Tongue (tissue), 2 donors: ENCODE measurements around the gene PLEKHM2. TPM values are rescaled to one million over a fixed set of nuclear protein-coding genes. Genes with fewer than 3 reads are reported as not detected.
A peak's percentile ranks its signal among the peaks of the same experiment; 100 is the strongest.
"Not testable (repeated sequence)": the region's sequence is repeated elsewhere in the genome, so short reads cannot be mapped to it uniquely, and the experiment has no call there.

Source experiments
- DNase-seq: peaks from one replicate; pipeline ENCODE4 v3.0.0-alpha.2; 2015
- total RNA-seq: library from RNA; depleted of rRNA; stranded (reverse); fragments of >200 nt; gene quantifications from one replicate; pipeline ENCODE4 v1.2.3, GENCODE V29; 2014

The PLEKHM2 gene, protein sequence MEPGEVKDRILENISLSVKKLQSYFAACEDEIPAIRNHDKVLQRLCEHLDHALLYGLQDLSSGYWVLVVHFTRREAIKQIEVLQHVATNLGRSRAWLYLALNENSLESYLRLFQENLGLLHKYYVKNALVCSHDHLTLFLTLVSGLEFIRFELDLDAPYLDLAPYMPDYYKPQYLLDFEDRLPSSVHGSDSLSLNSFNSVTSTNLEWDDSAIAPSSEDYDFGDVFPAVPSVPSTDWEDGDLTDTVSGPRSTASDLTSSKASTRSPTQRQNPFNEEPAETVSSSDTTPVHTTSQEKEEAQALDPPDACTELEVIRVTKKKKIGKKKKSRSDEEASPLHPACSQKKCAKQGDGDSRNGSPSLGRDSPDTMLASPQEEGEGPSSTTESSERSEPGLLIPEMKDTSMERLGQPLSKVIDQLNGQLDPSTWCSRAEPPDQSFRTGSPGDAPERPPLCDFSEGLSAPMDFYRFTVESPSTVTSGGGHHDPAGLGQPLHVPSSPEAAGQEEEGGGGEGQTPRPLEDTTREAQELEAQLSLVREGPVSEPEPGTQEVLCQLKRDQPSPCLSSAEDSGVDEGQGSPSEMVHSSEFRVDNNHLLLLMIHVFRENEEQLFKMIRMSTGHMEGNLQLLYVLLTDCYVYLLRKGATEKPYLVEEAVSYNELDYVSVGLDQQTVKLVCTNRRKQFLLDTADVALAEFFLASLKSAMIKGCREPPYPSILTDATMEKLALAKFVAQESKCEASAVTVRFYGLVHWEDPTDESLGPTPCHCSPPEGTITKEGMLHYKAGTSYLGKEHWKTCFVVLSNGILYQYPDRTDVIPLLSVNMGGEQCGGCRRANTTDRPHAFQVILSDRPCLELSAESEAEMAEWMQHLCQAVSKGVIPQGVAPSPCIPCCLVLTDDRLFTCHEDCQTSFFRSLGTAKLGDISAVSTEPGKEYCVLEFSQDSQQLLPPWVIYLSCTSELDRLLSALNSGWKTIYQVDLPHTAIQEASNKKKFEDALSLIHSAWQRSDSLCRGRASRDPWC
- total RNA-seq, result 55.1 TPM

DNA sequence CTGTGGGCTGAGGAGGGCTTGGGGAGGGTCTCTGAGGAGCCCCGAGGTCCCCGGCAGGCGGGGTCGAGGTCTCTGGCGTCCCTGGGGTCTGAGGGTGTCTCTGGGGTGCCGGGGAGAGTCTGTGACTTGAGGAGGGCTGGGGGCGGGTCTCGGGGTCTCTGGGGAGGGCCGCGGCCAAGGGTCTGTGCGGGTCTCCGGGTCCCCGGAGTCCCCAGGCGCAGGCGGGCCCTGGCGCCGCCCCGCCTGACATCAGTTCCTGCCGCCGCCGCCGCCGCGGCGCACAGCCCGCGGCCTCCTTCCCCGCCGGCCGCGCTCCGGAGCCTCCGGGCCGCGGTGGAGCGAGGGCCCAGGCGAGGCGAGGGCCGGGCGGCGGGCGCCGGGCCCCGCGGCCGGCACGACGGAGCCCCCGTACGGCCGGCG lies at the start of gene PLEKHM2:
Gene PLEKHM2, plus strand, starts transcription at position 279 of the 420 bp plus-strand sequence. CDS start 239 bp downstream, outside the sequence.
- DNase-seq, result peak; percentile 69

DNA sequence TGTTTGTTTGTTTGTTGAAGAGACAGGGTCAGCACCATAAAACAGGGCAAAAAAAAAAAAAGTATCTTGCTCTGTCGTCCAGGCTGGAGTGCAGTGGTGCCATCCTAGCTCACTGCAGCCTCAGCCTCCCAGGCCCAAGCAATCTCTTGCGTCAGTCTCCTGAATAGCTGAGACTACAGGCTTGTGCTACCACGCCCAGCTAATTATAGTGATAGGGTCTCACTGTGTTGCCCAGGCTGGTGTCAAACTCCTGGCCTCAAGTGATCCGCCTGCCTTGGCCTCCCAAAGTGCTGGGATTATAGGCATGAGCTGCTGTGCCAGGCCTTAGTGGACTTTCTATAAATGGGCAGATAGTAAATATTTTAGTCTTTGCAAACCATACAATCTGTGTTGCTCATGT lies 47.7 kb upstream of the PLEKHM2 start:
- no peak for DNase-seq

DNA sequence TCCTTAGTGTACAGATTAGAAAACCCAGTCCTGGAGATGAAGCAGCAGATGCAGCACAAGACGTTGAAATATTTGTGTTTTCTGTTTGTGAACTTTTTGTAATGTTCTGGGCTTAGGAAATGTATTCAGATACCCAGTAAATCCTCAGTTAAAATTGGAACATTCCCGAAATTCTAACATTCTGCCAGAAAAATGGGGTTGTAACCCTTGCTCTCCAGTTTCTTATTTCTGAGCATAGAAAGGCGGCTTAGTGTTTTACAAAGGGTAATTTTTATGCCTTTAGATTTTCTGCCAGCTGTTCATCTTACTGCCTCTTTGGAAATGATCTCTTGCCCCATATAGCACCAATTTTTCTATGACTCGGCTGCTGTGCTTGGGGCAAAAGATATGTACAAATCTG lies 46.3 kb upstream of the PLEKHM2 start:
- DNase-seq, result peak; percentile 14

DNA sequence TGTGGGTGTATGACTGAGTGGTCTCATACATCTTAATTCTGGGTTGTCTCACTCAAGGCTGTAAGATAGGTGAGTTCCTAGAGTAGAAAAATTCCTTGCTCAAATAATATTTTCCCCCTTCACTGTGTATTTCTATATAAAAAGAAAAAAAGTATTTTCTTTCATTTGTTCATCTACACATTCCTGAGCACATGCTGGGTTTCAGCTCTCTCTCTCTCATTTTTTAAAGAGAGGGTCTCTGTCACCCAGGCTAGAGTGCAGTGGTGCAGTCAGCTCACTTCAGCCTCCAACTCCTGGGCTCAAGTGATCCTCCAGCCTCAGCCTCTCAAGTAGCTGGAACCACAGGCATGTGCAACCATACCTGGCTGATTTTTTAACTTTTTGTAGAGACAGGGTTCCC lies 44.9 kb upstream of the PLEKHM2 start:
- no peak for DNase-seq

DNA sequence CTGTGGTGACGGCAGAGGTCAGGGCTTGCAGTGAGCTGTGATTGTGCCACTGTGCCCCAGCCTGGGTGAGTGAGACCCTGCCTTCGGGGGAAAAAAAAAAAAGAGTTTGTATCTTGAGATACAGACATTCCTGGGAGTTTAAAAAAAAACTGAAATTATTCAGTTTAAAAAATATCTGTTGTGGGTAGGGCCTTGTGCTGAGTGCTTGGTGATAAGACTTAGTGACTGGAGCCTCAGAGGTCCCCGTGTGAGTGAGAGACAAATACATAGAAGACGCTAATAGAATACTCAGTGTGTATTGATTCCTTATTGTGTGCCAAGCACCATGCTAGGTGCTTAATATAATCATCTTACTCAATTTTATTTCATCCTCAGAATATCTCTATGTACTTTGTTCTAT lies 44.2 kb upstream of the PLEKHM2 start:
- DNase-seq, result no peak

DNA sequence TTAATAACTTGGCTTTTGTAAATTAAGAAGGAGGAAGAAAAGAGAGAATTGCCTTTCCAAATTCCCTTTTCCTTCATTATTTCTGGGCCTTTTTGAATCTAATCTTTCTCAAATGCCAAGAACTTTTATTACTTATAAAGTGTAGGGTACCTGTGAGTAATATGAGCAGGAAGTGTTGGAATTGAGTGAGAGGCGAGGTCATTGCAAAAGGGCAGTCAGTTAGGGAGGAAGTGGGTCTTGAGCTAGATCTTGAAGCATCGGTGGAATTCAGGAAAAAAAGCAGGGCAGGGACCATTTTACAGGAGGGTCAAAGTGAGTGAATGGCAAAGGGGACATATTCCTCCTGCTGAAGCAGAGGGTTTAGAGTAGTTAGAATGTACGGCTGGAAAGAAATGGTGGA lies 43.5 kb upstream of the PLEKHM2 start:
- DNase-seq, result no peak

DNA sequence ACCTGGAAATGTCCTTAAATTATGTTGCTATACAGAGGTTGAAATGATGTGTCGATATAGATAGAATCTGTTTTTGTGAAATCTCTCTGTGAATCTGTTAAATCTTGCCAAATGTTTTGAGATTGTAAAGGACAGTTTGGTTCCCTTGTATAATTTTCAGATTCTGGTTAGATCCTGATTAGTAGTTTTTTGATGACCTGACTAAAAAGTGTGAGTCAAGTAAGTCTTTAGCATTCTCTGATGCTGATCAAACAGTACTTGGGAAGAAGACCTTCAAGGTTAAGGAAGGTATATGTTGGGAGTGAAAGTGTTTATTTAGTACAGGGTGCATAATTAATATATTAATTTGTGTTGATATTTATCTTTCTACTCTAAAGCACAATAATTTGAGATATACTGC lies 34.2 kb upstream of the PLEKHM2 start:
- DNase-seq, result no peak

DNA sequence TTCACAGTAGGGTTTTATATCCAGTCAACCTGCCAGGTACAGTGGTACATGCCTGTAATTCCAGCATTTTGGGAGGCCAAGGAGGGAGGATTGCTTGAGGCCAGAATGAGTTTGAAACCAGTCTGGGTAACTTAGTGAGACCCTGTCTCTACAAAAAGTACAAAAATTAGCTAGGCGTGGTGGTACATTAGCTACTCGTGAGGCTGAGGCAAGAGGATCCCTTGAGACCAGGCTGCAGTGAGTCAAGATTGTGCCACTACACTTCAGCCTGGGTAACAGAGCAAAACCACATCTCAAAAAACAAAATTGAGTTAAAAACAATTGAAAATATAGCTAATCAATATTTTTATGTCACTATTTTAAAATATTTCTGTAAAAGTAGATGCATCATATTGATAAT lies 33.7 kb upstream of the PLEKHM2 start:
- DNase-seq, result no peak

DNA sequence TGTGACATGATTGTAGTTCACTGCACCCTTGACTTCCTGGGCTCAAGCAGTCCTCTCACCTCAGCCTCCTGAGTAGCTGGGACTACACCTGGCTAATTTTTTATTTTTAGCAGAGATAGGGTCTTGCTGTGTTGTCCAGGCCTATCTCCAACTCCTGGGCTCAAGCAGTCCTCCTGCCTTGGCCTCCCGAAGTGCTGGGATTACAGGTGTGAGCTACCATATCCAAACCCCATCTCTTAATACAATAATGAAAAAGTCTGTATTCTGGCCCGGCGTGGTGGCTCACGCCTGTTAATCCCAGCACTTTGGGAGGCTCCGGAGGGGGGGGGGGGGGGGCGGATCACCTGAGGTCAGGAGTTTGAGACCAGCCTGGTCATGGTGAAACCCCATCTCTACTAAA lies 32.0 kb upstream of the PLEKHM2 start:
- not testable (repeated sequence) for DNase-seq

DNA sequence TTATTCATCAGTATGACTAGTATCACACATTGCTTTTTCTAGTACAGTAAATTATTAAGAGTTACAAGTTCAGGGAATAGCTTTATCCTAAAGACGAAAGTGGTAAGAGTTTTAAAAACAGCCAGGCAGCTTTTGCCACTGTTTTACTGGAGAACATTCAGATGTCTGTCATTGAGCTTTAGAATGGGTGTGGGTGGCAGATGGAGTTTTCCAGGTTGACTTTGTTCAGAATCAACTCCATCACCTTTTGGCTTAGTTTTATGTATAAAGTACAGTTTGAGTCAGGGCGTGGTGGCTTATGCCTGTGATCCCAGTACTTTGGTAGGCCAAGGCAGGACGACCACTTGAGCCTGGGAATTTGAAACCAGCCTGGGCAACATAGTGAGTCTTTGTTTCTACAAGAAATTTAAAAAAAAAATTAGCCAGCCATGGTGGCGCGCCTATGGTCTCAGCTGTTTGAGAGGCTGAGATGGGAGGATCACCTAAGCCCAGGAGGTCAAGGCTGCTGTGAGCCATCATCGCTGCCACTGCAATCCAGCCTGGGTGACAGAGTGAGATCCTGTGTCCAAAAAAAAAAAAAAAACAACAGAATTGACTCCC lies 29.9 kb upstream of the PLEKHM2 start:
- DNase-seq, result peak; percentile 5

DNA sequence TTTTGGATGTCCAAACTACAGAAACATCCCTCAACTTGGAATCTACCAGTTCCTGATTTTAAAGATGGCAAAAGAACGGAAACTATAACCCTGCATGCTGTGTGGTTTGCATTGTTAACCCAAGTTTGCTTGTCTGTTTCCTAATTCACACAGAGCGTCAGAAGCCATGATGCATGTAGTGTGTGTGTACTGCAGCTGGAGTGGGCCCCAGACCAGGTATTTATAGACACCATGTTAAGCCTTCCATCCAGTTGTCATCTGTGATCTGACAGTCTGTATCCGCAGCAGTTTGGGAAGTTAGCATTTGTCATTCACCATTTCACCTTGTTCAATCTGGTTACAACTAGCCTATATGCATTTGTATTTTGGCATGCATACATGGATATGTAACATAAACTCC lies 27.7 kb upstream of the PLEKHM2 start:
- DNase-seq, result peak; percentile 42

DNA sequence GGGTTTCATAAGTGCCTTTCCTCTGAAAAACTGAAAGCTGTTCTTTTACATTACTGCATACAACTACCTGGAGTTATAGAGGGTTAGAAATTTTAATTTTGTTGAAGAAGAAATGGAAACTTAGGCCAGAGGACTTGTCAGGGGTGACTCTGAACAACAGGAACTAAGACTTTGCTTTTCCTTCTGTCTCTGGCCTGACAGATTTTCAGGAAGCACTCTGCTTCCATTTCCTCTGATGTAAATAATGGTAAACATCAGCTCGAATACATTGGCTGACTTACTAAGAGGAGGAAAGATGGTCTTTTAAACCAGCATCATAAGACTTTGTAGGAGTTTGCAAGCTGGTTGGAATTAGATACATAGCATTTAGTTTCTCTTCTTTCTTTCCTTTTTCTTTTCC lies 27.1 kb upstream of the PLEKHM2 start:
- no peak for DNase-seq

DNA sequence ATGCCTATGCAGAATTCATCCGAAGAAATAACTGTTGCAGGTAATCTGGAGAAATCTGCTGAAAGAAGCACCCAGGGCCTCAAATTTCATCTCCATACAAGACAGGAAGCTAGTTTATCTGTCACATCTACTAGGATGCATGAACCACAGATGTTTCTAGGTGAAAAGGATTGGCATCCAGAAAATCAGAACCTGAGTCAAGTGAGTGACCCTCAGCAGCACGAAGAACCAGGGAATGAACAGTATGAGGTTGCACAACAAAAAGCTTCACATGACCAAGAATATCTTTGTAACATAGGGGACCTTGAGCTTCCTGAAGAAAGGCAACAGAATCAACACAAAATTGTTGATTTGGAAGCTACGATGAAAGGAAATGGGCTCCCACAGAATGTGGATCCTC lies 24.0 kb upstream of the PLEKHM2 start:
- DNase-seq, result no peak

DNA sequence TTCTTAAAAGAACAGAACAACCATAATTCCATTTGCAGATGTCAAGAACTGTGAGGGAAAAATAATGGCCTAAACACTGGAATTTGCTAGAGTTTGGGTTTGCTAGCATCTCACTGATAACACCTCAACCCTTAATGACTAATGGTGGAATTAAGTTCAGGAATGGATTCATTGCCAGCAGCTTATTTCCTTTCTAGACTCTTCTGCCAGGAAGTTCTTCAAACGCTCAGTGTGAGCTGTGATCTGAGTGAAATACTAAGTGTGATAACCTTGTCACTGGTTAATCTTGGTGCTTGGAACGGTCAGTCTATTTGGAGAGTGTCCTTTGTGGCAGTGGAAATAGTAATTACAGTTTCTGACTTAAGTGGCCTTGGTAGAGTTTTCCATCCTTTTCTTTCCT lies 21.6 kb upstream of the PLEKHM2 start:
- DNase-seq, result no peak

DNA sequence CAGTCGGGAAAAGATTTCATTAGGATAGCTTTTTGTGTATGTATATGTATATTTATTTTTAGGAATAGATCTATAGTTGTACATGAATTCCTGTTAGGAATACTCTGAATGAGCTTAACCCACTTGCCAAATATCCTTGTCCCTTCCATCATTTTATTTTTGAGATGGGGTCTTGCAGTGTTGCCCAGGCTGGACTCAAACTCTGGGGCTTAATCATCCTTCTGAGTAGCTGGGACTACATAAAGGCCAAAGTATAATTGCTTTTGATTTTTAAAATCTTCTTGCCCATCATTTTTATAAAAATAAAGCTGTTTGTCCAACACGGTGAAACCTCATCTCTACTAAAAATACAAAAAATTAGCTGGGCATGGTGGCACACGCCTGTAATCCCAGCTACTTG lies 20.2 kb upstream of the PLEKHM2 start:
- no peak for DNase-seq

DNA sequence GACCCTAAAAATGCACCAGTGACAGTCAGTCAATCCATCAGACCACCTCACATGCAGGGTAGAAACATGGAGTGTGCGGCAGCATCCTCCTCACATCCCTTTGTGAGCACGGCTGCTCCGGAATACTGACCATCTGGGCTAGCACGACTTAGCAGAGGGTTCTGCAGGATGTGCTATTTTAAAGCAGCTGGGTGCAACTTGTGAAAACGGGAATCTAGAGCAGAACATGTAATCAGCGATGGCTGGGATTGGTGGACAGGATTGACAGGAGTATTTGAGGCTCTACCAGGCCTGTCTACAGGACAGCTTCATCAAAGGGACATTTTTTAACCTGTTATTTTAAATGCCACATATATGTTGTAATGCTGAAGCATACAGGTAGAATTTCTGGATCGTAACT lies 16.8 kb upstream of the PLEKHM2 start:
- DNase-seq, result no peak

DNA sequence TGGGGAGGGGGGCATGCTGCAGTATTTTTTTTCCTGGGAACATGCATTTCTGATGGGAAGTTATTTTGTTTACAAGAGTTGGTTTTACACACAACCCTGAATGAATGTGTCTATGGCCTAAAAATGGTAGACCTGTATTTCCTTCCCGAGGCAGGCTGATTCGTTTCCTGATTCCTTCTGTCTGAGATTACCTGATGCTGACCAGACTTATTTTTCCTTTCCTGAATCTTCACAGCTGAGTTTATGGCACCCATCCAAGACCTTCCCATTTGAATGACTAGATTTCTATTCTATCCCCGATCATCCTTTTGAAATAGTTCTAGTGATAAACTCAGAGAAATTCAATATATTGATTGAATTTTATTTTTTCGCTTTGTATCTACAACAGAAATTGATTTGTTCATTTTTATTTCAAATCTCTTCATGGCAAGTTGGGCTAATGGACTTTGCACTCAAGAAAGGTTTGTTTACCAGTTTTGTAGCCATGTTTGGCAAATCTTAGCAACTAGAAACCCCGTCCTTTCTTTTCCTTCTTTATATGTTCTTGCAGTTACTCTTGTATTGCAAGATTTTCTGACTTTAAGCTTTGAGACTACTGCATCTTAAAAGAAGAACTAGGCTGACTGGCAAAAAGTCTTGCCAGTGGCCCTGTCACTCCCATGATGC lies 15.9 kb upstream of the PLEKHM2 start:
- no peak for DNase-seq

DNA sequence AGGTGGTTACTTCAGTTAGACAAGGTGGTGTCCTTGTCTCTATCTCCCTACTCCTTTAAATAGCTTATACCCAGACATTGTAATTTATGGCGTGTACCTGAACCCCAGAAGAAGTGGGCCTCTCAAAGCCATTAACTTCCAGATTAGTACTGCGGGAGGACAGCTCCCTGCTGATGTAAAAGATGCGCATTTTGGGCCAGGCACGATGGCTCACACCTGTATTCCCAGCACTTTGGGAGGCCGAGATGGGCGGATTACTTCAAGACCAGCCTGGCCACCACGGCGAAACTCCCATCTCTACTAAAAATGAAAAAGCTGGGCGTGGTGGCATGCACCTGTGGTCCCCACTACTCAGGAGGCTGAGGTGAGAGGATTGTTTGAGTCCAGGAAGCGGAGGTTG lies 15.0 kb upstream of the PLEKHM2 start:
- no peak for DNase-seq

DNA sequence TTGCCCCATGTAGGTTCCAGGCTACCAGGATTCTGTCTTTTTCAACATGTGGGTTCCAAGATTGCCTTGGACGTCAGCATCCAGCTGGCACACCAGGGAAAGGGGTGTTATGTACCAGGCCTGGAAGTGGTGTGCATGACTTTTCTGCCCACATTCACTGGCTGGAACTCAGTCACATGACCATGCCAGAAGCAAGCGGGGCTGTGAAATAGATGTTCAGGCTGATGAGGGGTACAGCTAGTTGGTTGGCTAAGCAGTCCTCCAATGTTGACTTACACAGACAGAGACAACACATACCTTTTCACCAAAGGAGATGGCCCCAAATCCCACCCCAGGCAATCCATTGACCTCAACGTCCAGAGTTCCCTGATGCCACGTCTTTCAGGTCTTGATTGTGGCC lies 14.3 kb upstream of the PLEKHM2 start:
- DNase-seq, result no peak

DNA sequence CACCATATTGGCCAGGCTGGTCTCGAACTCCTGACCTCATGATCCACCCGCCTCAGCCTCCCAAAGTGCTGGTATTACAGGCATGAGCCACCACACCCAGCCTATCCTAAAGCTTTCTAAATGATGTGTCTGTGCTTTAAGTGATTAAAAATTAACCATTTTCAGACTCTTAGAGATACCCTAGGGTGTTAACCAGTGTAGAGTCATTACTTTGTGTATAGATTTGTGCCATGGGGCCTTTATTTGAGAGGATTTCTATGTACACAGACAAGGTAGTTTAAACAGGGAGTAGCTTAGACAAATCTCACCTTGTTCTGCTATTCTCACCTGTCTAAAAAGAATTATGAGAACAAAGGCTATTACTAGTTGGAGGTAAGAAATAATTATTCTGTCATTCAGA lies 12.7 kb upstream of the PLEKHM2 start:
- no peak for DNase-seq

DNA sequence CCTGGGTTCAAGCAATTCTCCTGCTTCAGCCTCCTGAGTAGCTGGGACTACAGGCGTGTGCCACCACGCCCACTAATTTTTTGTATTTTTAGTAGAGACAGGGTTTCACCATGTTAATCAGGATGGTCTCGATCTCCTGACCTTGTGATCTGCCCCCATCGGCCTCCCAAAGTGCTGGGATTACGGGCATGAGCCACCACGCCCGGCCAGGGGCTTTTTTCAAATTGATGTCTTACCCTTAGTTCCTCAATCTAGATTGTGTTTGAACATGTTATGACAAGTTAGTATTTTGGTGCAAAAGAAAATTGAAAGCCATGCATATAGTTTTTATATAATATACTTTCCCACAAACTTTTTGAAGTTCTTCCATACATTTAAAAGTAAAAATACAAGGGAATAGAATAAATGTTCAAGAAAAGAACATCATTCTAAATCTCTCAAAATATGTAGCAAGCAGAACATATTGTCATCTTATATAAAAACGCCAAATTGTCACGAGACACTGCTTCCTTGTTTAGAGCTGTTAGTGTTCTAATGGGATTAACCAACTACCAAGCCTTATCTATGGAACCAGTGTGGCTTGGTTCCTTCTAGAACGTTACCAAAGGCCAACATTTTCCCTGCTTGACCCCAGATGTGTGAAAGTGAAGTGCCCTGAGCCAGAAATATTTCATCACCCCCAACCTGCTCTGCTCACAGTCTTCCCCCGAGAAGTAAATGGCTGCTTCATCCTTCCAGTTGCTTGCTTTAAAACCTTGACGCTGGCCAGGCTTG lies 9.5 kb upstream of the PLEKHM2 start:
- no peak for DNase-seq
